Measurements from ENCODE around the gene SPAG9.
"Not testable (repeated sequence)": the region's sequence is repeated elsewhere in the genome, so short reads cannot be mapped to it uniquely, and the experiment has no call there.

The SPAG9 gene

DNA sequence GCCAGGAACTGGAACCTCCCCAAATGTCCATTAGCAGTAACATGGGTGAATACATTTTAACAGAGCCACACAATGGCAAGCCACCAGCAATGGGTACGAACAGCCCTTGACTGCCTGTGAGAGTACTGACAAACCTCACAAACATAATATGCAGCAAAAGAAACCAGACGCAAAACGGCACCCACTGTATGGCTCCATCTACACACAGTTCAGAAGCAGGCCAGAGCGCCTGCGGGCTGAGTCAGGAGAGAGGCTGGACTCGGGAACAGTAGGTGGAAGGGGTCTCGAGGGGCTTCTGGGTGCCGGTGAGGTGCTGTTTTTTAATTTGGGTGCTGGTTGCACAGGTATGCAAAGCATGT is 177.1 kb downstream of the SPAG9 start:
- ATAC-seq (ENCODE audit: low read depth) (no peak), DNase-seq (ENCODE audit: low spot score) (peak; percentile 37)
- no peaks in the 10 kb centered on the region for H3K36me3 ChIP-seq (ENCODE audit: low read depth)
- H3K4me3 ChIP-seq (ENCODE audit: severe bottlenecking), result no peak overlapping the region
- TF ChIP-seq CTCF (IDR thresholded peaks at IDR 0.05; ENCODE audit: poor library complexity, severe bottlenecking), result no peak
- peaks cover 7% of the 10 kb centered on the region for H3K4me1 ChIP-seq (ENCODE audit: insufficient read depth, poor library complexity, severe bottlenecking)
- H3K9me3 ChIP-seq (ENCODE audit: severe bottlenecking), result no peaks in the 10 kb centered on the region
- H3K27me3 ChIP-seq (ENCODE audit: insufficient read depth, poor library complexity, severe bottlenecking), result no peaks in the 10 kb centered on the region
- H3K27ac ChIP-seq (ENCODE audit: poor library complexity, severe bottlenecking), result no peak overlapping the region

DNA sequence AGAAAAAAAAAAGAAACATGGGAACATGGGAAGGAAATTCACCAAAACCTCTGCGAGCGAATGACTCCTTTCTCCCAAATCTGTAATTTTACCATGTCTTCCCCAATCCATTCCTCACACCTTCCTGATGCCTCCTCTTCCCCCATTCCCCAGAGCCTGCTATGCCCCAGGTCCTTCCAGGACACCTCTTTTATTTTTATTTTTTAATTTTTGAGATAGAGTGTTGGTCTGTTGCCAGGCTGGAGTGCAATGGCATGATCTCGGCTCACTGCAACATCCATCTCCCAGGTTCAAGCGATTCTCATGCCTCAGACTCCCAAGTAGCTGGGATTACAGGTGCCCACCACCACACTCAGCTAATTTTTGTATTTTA is 179.0 kb downstream of the SPAG9 start:
- not testable (repeated sequence) for H3K4me1 ChIP-seq (ENCODE audit: insufficient read depth, poor library complexity, severe bottlenecking); H3K36me3 ChIP-seq (ENCODE audit: low read depth); DNase-seq (ENCODE audit: low spot score); H3K9me3 ChIP-seq (ENCODE audit: severe bottlenecking); H3K4me3 ChIP-seq (ENCODE audit: severe bottlenecking); H3K27ac ChIP-seq (ENCODE audit: poor library complexity, severe bottlenecking); ATAC-seq (ENCODE audit: low read depth); H3K27me3 ChIP-seq (ENCODE audit: insufficient read depth, poor library complexity, severe bottlenecking)

DNA sequence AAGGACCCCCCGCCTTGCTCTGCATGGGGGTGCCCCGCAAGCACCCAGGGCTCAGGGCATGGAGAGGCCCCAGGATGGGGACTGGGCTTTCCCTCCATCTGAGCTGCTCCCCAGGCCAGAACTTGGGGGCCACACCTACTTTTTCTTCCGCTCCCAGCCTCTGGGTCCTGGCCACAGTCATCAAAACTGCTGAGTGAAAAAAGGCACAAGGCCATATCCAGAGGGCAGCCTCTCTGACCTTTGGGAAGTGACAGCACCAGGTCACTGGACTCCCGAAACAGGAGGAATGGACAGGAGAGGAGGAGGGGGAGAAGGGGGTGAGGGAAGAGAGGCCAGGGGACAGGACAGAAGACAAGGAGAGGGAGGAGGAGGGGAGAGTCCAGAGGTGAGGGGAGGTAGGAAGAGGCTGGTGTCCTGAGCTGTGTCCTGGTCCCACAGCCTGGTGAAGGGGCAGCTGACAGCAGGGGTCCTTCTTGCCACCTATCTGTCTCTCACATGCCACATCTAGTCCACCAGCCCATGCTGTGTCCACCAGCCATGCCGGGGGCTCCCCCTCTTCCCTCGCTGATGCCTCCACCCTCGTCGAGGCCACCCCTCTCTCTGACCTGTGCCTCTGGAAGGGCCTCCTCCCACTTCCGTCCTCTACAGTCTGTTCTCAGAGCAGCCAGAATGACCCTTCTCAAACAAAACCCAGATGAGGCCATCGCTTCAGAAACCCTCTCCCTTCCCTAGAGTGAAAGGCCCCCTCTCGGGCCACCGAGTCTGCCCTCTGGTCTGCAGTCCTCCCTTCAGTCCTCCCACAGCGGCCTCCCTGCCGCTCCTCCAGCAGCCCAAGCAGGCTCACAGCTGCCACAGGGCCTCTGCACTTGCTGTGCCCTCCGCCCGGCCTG is 180.6 kb downstream of the SPAG9 start:
- Histone ChIP-seq H3K4me3 (ENCODE audit: severe bottlenecking) (no peak overlapping the region), H3K36me3 (ENCODE audit: low read depth) (no peaks in the 10 kb centered on the region), H3K27ac (ENCODE audit: poor library complexity, severe bottlenecking) (no peak overlapping the region), H3K4me1 (ENCODE audit: insufficient read depth, poor library complexity, severe bottlenecking) (peaks cover 10% of the 10 kb centered on the region), H3K9me3 (ENCODE audit: severe bottlenecking) (no peaks in the 10 kb centered on the region), H3K27me3 (ENCODE audit: insufficient read depth, poor library complexity, severe bottlenecking) (no peaks in the 10 kb centered on the region)
- TF ChIP-seq CTCF (IDR thresholded peaks at IDR 0.05; ENCODE audit: poor library complexity, severe bottlenecking), result no peak
- no peak for ATAC-seq (ENCODE audit: low read depth)
- DNase-seq (ENCODE audit: low spot score), result peak; percentile 40

GRCh38 chr17:50939542-50939794 is 181.2 kb downstream of the SPAG9 start:
- DNase-seq (ENCODE audit: low spot score), result no peak
- no peak overlapping the region for H3K4me3 ChIP-seq (ENCODE audit: severe bottlenecking)
- H3K36me3 ChIP-seq (ENCODE audit: low read depth), result no peaks in the 10 kb centered on the region
- H3K9me3 ChIP-seq (ENCODE audit: severe bottlenecking), result no peaks in the 10 kb centered on the region
- ATAC-seq (ENCODE audit: low read depth), result no peak
- H3K4me1 ChIP-seq (ENCODE audit: insufficient read depth, poor library complexity, severe bottlenecking), result peaks cover 11% of the 10 kb centered on the region
- TF ChIP-seq CTCF (IDR thresholded peaks at IDR 0.05; ENCODE audit: poor library complexity, severe bottlenecking), result no peak
- no peak overlapping the region for H3K27ac ChIP-seq (ENCODE audit: poor library complexity, severe bottlenecking)
- H3K27me3 ChIP-seq (ENCODE audit: insufficient read depth, poor library complexity, severe bottlenecking), result no peaks in the 10 kb centered on the region

- Histone ChIP-seq H3K36me3 (ENCODE audit: low read depth) (no peaks in the 10 kb centered on the region), H3K27me3 (ENCODE audit: insufficient read depth, poor library complexity, severe bottlenecking) (no peaks in the 10 kb centered on the region), H3K4me3 (ENCODE audit: severe bottlenecking) (no peak overlapping the region), H3K4me1 (ENCODE audit: insufficient read depth, poor library complexity, severe bottlenecking) (peaks cover 12% of the 10 kb centered on the region), H3K27ac (ENCODE audit: poor library complexity, severe bottlenecking) (no peak overlapping the region), H3K9me3 (ENCODE audit: severe bottlenecking) (no peaks in the 10 kb centered on the region)
- DNase-seq (ENCODE audit: low spot score), result no peak
- ATAC-seq (ENCODE audit: low read depth), result no peak
- no peak for TF ChIP-seq CTCF (IDR thresholded peaks at IDR 0.05; ENCODE audit: poor library complexity, severe bottlenecking)
Measured at GRCh38 chr17:50938821-50939541, 181.7 kb downstream of the SPAG9 start.
